Gastroesophageal sphincter (tissue), 4 donors: ENCODE measurements around the gene TMPRSS3. TPM values are rescaled to one million over a fixed set of nuclear protein-coding genes. Genes with fewer than 3 reads are reported as not detected.

ENCODE experiments used
- ATAC-seq: fragments of 150-250 bp; one replicate; pipeline ENCODE4 v1.9.1; 2016; ENCODE audit warnings: mild to moderate bottlenecking, moderate library complexity
- H3K27ac ChIP-seq, 4 donors: fragments of 200-600 bp; sonication (generic) in 3 of 4; 1 replicate in 3 of 4; 2 replicates in 1 of 4; pipeline ENCODE4 v1.5.1; 2016 to 2019
- H3K27me3 ChIP-seq: fragments of 200-600 bp; sonication (generic); one replicate; pipeline ENCODE4 v1.5.1; 2019
- H3K36me3 ChIP-seq, 2 donors: fragments of 200-600 bp; sonication (generic); one replicate each; pipeline ENCODE4 v1.5.1; 2019; ENCODE audit warnings: control low read depth in 1 of 2
- H3K4me1 ChIP-seq, 3 donors: fragments of 200-600 bp; sonication (generic); 1 replicate in 2 of 3; 2 replicates in 1 of 3; pipeline ENCODE4 v1.5.1; 2016 to 2019; ENCODE audit warnings: control low read depth in 2 of 3
- H3K4me3 ChIP-seq, 2 donors: fragments of 200-600 bp; sonication (generic); one replicate each; pipeline ENCODE4 v1.5.1; 2019; ENCODE audit warnings: mild to moderate bottlenecking in 1 of 2, moderate library complexity in 1 of 2
- H3K9me3 ChIP-seq, 3 donors: fragments of 200-600 bp; sonication (generic); one replicate each; pipeline ENCODE4 v1.5.1; 2017 to 2019; ENCODE audit warnings: control low read depth in 2 of 3
- CTCF ChIP-seq, 4 experiments: fragments of 200-600 bp in 2 of 4; fragments of 450-650 bp in 2 of 4; sonication (generic) in 1 of 4; IDR thresholded peaks; one replicate each; pipeline ENCODE4 v1.5.1; 2017 to 2019; ENCODE audit warnings: antibody characterized with exemption in 4 of 4, mild to moderate bottlenecking in 2 of 4, moderate library complexity in 2 of 4
- EP300 ChIP-seq: sonication (generic); formaldehyde crosslinking; IDR thresholded peaks from one replicate; pipeline ENCODE4 v1.6.1; 2017; ENCODE audit warnings: antibody characterized with exemption, mild to moderate bottlenecking
- POLR2A ChIP-seq, 2 donors: fragments of 450-650 bp; IDR thresholded peaks; one replicate each; pipeline ENCODE4 v1.6.1; 2017; ENCODE audit warnings: antibody characterized with exemption in 2 of 2, mild to moderate bottlenecking in 2 of 2, moderate library complexity in 1 of 2
- POLR2AphosphoS5 ChIP-seq: sonication (generic); formaldehyde crosslinking; IDR thresholded peaks from one replicate; pipeline ENCODE4 v1.6.1; 2017; ENCODE audit warnings: antibody characterized with exemption
- WGBS, 2 donors: methylation state at CpG; one replicate each; pipeline ENCODE4 v1.1.5; 2018; ENCODE audit warnings: low coverage in 1 of 2; 5-methylcytosine and 5-hydroxymethylcytosine counted together
- total RNA-seq, 4 donors: library from RNA; depleted of rRNA; stranded (reverse); fragments of >200 nt; gene quantifications; one replicate each; pipeline ENCODE4 v1.1.0, GENCODE V29; 2016

Gene TMPRSS3
- total RNA-seq, 4 donors from 2014 or later = 0.52 TPM; not detected in 3

DNA sequence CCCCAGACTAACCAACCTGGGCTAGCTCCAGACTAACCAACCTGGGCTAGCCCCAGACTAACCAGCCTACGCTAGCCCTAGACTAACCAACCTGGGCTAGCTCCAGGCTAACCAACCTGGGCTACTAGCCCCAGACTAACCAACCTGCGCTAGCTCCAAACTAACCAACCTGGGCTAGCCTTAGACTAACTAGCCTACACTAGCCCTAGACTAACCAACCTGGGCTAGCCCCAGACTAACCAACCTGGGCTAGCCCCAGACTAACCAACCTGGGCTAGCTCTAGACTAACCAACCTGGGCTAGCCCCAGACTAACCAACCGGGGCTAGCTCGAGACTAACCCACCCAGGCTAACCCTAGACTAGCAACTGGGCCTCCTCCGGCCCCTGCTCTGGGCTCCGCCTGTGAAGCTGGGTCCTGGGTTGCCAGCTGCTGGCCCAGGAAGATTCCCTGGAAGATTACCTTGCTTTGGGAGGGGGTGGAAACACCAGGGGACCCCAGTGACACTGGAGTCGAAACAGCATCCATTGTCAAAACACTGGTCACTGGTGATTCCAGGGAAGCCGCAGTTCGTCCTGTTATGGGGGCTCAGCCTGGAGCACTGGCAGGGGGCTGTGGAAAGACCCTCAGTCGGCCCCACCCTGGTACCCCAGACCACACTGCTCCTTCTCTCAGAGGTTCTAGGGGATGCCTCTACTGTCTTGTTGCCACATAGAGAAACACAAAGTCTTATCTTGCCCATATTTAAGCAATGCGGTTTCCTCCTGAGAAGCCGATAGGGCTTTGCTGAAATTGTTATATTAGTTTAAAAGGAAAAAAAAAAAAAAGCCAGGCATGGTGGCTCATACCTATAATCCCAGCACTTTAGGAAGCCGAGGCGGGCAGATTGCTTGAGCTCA lies 46.2 kb downstream of the TMPRSS3 start:
- no peak for ATAC-seq
- WGBS, 2 donors = 60 to 90% methylated on average over 1 to 2 of the region's 14 CpGs
- TF ChIP-seq POLR2AphosphoS5 (no peak), POLR2A (IDR thresholded peaks at IDR 0.05) (no peak), CTCF (IDR thresholded peaks at IDR 0.05) (no peak), EP300 (no peak)
- no peaks in the 10 kb centered on the region for H3K4me1 ChIP-seq
- H3K36me3 ChIP-seq = no peaks in the 10 kb centered on the region
- H3K4me3 ChIP-seq = no peak overlapping the region
- H3K27ac ChIP-seq = no peak overlapping the region
- peaks cover 43% of the 10 kb centered on the region for H3K27me3 ChIP-seq
- H3K9me3 ChIP-seq = peaks cover 0 to 12% (median 0%) of the 10 kb centered on the region in 3 donors

- no peak overlapping the region for H3K27ac ChIP-seq
- TF ChIP-seq POLR2AphosphoS5 = no peak
- no peak for TF ChIP-seq POLR2A (IDR thresholded peaks at IDR 0.05)
- TF ChIP-seq EP300 = no peak
- TF ChIP-seq CTCF (IDR thresholded peaks at IDR 0.05) = no peak
- peaks cover 37% of the 10 kb centered on the region for H3K27me3 ChIP-seq
- no peak overlapping the region for H3K4me3 ChIP-seq
- no CpG with 5 or more reads among the region's 2 CpGs for whole genome bisulfite sequencing, 2 donors
- peaks cover 0 to 3% (median 0%) of the 10 kb centered on the region in 3 donors for H3K9me3 ChIP-seq
- ATAC-seq = no peak
- H3K36me3 ChIP-seq = no peaks in the 10 kb centered on the region
- H3K4me1 ChIP-seq = no peaks in the 10 kb centered on the region
Measured at GRCh38 chr21:42348762-42349161, 47.1 kb downstream of the TMPRSS3 start.

- Histone ChIP-seq H3K36me3 (no peaks in the 10 kb centered on the region), H3K9me3 (no peaks in the 10 kb centered on the region), H3K27ac (no peak overlapping the region), H3K4me1 (no peaks in the 10 kb centered on the region), H3K4me3 (no peak overlapping the region), H3K27me3 (peaks cover 36% of the 10 kb centered on the region)
- WGBS, 2 donors = 84 to 94% methylated on average over 9 to 13 of the region's 30 CpGs
- TF ChIP-seq POLR2AphosphoS5 = no peak
- TF ChIP-seq POLR2A (IDR thresholded peaks at IDR 0.05) = no peak
- TF ChIP-seq EP300 = no peak
- TF ChIP-seq CTCF (IDR thresholded peaks at IDR 0.05) = no peak
- ATAC-seq = no peak
Measured at GRCh38 chr21:42347601-42348327, 48.1 kb downstream of the TMPRSS3 start.

- no peaks in the 10 kb centered on the region for H3K4me1 ChIP-seq
- peaks cover 36% of the 10 kb centered on the region for H3K27me3 ChIP-seq
- no peak overlapping the region for H3K27ac ChIP-seq
- TF ChIP-seq CTCF (IDR thresholded peaks at IDR 0.05) (no peak), POLR2A (IDR thresholded peaks at IDR 0.05) (no peak), EP300 (no peak), POLR2AphosphoS5 (no peak)
- ATAC-seq = no peak
- H3K36me3 ChIP-seq = no peaks in the 10 kb centered on the region
- no peak overlapping the region for H3K4me3 ChIP-seq
- 70 to 88% methylated on average over 5 to 14 of the region's 30 CpGs for WGBS, 2 donors
- H3K9me3 ChIP-seq = no peaks in the 10 kb centered on the region
Measured at GRCh38 chr21:42346866-42347600, 48.8 kb downstream of the TMPRSS3 start.
